ENCODE data around the gene GATA5.

GATA5 gene

DNA sequence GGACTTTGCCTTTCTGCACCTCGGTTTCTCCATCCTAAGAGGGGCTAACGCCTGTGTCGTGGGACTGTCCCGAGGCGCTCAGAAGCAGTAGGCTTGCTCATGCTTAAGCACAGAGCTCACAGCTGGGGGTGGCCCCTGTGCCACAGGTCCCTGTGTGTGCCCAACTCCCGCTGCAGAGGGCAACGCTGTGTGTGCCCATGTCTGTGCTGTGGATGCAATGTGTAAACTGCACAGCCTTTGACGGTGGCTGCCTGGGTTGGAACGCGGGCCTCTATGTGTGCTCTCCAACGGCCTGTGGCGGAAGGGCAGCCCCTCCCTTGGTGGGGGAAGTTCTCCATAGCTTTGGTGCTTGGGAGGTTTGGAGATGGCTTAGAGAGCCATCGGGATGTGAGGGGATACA is 10.7 kb upstream of the GATA5 start:
- no peak for DNase-seq

DNA sequence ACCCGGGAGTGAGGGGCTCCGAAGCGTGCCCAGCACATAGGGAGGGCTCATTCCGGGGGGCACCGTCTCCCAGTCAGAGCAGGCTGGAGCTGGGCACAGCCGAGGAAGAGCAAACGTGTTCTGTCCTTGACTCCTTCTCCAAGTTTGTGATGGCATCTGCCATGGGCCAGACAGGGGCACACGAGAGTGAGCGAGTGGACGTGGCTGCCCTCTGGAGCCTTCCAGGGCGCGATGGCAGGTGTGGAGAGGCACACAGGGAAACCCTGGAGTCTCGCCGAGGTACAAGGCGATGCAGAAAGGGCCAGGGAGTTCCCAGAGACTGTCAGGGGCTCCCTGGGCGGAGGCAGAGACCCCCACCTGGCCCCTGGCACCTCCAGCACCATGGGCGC is 9.9 kb upstream of the GATA5 start:
- DNase-seq = no peak

DNA sequence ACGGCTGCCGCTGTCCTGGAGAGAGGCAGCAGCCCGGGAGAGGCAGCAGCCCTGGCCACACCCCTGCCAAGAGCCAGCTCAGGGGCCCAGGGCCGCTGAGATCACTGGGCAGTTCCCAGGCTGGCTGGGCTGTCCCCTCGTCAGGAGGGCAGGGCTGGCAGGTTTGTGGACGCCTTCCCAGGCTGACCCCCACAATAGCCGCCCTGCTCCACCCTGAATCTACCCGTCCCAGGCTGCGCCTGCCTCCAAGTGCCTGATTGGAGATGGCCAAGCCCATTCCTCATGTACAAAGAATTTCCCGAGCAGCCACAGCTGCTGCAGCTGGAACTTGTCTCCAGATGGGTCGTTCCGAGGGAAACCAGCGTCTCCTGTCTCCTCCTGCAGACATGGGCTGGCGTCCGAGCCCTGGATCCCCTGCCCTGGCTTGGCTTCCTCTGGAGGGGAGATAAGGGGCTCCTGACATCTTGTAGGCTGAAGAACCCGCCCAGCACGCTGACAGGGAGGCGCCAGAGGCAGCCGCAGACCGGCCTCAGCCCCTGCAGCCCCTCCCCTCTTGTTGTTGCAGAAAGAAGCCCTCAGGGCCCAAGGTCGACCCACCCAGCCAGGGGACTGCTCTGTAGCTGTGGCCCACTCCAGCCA is 9.4 kb upstream of the GATA5 start:
- DNase-seq = peak; percentile 66

DNA sequence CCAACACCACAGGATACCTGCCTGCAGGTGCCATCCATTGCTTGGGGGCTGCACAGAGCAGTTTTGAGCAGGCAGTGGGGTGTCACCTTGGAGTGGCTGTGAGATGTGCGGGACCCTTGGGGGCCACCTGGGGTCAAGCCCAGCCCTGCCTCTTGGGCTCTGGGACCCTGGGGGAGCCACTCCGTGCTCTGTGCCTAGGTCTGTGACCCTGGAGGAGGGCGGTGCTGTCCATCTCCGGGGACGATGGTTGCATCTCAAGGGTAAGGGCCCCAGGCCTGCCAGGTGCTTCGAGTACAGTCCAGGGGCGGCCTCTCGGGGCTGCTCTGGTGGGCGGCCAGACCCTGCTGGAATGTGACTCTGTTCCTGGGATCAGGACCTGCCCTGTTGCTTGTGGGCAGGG is 8.7 kb upstream of the GATA5 start:
- DNase-seq = no peak

DNA sequence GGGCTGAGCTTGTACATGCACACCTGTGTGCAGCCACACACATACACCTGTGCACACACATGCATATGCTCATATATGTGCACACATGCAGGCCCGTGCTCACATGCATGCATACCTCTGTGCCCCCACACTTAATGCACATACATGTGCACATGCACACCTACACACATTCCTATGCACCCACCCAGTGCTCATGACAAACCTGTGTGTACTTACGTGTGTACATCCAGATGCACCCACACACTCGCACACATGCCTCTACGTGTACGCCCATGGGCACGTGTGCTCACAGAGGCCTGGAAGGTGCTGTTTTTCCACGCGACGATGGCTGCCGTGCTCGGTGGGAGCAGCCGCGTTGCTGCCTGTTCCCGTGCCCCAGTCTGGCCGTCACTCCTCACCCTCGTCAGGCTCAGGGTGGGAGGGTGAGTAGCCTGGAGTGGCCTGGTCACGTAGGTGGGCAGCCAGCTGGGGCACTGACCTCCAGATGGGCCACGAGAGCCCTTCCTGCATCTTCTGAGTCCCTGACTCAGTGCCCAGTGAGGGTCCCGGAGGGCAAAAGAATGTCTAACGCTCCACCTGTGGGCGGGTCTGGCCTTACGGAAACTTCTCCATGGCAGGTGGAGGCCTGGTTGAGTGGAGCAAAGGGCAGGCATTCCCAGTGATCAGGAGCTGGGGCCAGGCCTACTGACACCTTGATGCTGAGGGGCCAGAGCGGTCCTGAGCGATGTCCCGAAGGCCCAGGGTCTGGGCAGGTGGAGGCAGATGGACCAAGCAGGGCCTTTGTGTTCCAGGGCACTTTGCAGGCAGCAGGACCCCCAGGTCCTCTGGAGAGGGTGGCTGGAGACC is 8.0 kb upstream of the GATA5 start:
- no peak for DNase-seq

DNA sequence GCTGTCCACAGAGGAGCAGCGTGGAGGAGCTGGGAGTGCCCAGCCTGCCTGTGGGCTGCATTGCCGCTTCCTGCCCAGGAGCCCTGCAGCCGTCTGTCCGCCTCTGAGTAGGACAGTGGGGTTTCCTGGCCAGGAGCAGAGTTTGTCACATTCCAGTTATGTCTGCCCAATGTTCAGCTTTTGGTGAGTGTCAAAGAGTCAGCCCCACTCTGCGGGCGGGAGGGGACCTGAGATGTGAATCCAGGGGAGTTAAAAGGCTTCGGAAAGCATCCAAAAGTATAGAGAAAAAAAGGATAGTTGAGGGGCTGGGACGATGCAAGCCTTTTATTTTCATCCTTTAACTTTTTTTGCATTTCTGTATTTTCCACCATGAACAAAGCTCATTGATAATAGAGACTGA is 7.2 kb upstream of the GATA5 start:
- no peak for DNase-seq

DNA sequence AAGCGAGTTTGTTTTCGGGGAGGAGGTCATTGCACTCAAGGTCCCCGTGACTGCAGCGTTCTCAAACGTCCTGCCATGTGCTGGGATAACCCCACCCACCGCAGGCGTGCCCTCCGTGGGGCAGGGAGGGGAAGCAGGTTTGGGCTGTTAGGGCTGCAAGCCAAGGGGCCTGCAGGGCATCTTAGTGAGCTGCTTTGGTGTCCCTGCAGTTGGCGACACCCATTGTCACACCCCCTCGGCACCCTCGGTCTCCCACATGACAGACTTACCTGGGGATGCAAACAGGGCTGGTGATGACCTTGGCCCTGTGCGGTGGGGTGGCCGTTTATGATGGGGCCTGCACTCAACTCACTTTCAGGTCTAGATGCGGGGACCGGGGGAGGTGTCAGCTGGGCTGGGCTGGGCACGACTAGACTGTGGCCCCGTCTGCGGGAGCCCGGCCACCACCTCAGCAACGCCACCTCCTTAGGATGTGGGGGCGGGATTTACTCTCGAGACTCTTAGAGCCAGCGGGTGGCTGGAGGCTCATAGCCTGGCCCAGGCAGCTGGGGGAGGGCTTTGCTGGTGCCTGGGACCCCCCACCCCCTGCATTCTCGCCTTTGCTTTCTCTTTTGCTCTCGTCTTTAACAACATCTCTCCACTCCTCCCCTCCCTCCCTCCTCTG is 6.5 kb upstream of the GATA5 start:
- DNase-seq = no peak

DNA sequence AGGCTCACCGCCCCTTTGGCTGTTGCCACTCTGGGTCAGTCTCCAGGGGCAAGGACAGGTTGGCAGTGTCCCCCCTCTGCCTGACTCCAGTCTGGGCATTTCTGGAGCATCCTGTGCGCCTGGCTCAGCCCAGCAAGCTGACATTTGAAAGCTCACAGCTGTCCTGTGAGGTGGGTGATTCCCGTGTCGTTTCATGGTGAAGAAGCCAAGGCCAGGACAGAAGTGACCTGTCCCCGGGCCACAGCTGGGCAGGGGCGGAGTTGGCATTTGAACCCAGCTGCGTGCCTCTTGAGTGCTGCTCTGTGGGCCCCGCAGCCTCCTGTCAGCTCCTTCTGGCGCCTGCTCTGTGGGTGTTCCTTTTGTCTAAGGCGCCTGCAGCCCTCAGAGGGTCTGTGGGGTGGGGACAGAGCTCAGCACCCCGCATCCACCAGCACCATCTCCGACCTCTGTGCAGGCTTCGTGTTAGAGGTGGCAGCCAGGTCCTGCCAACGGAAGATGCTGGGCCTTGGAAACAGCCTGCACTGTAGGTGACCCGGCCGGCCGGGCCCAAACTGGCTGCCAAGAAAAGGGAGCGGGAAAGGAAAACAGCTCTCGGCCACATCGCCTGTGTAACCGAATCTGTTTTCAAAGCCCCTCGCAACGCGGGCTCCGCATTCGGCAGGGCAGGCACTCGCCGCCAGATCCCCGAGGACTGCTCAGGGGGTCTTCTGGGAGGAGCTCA is 5.8 kb upstream of the GATA5 start:
- DNase-seq = no peak

DNA sequence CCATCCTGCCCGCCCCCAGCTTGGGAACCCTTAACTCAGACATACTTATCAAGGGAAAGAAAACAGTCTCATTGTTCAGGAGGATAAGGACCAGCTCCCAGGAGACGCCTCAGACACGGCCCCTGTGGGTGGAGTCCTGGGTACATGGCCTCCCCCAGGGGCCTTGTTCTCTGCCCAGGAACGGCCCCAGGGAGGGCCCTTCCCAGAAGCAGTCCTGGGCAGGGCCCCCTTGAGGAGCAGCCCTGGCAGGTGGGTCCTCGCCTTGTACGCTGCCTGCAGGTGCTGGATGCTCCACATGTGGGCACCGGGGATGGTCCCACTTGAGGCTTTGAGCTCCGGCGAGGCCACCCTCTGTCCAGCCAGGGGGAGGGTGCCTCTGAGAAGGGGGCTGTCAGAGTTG is 4.5 kb upstream of the GATA5 start:
- DNase-seq = no peak

DNA sequence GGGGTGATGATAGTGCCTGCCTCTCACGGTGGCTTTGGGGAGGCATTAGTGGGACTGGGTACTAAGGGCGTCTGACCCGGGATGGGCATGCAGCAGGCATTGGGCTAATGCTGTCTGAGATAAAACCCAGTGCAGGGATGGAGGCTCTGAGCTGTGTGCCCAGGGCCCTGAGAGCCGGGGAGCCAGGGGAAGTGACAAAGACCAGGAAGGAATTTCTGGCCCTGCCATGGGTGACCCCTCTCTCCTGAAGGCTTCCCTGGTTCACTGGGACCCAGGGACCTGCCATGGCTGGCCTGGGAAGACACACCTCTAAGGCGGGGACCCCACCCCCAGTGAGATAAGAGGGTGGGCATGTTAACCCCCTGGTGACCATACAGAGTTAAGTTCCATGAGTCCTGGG is 3.9 kb upstream of the GATA5 start:
- no peak for DNase-seq

DNA sequence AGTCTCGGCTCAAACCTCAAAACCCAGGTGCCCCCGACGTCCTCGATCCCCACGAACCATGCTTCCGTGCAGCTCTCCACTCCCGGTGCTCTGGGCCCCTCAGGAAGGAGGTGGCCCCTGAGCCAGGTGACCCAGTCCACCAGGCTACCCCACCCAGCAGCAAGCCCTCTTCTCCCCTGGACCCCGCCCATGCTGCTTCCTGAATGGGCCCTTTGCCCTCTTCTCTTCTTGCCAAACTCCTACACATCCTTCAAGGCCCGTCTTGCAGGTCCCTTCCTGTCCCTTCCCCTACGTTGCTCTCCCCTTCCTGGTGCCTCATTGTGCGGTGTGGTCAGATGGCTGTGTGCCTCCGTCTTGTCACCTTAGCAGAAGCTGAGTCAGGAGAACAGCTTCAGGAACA is 3.4 kb upstream of the GATA5 start:
- no peak for DNase-seq

DNA sequence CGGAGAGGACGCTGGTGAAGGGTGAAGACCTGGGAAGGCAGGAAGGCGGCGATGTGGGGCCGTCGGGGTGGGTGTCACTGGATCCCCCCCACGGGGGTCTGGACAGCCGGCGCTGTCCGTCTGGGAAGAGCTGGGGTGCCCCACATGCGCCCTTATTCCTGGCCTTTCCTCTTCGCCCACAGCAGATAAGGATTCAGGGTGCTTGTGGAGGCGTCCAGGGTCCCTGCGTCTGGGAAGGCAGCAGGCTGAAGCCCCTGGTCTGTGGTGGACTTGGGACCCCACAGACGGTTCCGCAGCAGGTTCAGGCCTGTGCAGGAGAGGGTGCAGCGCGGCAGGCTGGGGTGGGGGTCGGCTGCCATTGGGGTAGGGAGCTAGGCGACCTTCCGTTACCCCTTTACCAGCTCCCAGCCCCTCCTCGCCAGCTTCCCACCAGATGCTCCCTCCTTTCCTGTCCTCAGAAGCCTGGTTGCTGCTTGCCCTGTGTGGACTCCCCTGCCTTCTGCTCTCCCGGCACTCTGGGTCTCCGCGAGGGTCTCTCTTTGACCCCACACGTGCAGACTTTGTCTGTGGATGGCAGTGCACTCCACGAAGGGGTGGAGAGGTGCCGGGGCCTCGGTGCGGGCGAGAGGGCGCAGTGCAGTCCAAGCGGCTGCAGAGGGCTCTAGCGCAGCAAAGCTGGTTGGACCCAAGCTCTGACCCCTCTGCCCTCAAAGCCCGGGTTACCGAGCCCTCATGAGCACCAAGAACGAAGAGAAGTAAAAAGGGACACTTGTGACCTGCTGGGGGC is 2.1 kb upstream of the GATA5 start:
- no peak for DNase-seq

DNA sequence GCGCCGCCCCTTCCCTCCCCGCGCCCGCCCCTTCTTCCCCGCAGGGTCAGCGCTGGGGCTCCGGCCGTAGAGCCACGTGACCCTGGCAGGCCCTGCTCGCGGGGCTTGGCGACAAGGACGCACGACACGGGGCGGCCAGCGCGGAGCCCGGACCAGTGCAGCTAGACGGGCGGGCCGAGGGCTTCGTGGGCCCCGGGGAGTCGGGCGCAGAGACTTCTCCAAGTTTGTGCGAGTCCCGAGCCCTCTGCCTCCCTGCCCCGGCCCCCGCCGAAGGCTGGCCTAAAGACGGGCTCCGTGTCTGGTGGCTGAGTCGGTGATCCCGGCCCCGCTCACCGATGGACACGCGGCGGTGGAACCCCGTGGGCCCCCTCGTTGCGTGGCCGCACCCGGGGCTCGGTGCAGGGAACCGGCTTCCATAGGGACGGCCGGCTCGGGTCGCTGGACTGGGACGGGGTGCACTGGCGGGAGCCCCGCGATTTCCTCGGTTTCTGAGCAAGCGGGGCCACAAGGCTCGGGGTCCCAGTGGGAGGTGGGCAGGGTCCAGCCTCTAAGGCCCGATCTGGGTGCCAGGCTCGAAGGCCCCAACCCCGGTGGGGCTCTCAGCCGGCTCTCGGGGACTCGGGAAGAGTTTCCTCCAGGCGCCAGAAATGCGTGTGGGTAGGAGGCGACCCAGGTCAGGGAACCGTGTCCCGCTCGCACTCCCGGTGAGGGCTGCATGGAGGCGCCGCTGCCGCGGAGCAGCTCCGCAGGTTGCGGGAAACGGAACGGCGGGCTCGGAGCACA is 452 bp upstream of the GATA5 start:
- DNase-seq = no peak

DNA sequence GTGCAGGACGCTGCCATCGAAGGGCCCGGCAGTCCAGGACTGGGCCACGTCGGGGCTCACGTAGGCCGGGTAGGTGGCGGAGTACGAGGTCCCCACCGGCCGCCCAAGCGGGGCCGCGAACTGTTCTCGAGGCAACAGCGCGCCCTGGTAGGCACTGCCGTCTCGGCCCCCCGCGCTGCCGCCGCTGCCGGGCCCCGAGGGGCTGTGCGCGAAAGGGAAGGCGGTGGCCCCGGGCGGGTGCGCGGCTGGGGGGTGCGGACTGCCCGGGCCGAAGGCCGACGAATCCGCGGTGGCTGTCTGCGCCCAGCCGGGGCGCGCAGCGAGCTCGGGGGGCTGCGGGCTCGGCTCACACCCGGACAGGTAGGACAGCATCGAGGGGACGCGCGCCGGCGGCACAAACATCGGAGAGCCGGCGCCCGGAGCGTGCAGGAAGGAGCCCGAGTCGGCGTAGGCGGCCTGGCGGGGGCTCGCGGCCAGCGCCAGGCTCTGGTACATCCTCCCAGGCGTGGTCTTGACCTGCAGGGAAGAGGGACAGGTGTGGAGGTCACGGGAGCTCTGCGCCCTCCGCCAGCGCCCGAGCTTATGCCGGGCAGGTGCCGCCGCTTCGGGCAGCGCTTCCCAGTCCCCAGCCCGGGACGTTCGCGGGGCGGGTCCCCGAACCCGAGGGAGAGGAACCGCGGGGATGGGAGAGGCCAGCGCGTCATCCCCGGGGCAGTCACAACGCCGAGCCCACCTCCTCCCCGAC is 596 bp downstream of the GATA5 start:
- no peak for DNase-seq

DNA sequence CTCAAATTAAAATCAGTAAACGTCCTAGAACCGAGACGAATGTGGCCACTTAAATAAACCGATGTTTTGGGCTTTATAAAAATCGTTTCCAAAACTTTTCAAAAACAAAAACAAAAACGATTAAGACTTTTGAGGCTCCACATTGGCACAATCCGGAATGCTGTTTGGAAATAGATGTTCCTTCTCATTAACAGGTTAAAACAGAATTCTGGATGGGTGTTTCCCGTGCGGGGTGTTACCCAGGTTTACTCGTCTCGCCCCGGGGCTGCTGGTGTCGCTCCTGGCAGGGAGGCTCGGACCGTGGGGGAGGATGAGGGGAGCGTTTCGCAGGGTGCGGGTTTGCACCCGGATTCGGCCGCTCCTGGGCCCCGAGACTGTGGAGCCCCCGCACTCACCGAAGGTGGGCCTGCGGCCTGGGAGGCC is 1.2 kb downstream of the GATA5 start:
- no peak for DNase-seq

DNA sequence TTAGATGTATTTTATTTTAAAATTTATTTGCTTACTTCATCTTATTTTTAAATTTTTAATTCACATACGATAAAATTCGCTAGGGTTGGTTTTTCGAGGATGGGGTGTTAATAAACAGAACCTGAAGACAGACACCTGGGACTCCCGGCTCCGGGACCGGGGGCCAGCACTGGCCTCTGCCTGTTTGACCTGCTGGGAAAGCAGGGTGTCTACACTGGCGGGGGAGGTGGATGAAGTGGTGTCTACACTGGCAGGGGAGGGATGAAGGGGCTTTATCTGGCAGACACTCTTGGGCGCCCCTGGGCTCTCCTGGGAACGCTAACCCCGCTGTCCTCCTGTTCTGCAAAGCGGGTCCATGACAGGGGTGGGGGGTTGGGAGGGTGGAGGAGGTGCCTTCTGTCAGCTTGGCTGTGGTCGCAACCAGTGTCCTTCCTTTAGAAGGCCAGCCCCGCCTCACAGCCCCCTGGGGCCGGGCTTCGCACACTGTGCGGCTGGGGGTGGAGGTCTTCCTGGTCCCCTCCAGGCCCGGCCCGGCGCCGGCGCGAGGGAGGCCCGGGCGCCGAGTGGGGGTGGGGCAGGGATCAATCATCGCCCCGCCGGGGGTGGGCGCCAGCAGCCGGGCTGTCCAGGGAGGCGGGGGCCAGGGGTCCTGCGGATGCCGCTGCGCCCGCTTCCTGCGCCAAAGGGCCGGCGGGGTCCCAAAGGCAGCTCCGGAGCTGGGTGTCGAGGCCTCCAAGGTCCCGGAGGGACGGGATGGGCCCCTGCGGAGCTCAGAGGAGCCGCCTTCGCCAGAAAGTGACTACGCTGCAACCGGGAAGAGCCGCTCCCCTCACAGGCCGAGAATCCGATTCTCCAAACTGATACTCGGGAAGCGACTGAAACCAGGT is 1.8 kb downstream of the GATA5 start:
- DNase-seq = no peak

DNA sequence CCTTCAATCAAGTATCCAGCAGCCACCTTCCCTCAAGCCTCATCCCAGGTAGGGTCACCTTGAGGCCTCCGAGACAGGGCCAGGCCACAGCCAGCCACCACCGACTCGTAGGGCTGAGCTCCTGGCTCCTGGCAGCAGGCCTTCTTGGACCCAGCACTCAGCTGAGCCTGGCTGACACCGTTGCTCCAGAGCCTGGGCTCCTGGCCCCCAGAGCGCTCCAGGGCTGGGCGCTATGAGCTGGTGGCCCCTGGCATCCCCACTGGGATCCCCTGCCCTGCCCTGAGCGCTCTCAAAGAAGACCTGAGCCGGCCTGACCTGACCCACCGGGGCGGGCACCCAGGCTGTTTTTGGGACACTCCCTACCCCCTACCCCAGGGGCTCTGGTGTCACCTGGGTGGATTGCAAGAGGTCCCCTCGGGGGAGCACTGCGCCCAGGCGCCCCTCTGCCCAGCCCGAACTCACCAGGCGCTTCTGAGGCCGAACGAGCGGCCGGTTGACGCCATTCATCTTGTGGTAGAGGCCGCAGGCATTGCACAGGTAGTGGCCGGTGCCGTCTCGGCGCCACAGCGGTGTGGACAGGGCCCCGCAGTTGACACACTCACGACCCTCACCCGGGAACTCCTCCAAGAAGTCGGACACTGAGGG is 2.7 kb downstream of the GATA5 start:
- no peak for DNase-seq

DNA sequence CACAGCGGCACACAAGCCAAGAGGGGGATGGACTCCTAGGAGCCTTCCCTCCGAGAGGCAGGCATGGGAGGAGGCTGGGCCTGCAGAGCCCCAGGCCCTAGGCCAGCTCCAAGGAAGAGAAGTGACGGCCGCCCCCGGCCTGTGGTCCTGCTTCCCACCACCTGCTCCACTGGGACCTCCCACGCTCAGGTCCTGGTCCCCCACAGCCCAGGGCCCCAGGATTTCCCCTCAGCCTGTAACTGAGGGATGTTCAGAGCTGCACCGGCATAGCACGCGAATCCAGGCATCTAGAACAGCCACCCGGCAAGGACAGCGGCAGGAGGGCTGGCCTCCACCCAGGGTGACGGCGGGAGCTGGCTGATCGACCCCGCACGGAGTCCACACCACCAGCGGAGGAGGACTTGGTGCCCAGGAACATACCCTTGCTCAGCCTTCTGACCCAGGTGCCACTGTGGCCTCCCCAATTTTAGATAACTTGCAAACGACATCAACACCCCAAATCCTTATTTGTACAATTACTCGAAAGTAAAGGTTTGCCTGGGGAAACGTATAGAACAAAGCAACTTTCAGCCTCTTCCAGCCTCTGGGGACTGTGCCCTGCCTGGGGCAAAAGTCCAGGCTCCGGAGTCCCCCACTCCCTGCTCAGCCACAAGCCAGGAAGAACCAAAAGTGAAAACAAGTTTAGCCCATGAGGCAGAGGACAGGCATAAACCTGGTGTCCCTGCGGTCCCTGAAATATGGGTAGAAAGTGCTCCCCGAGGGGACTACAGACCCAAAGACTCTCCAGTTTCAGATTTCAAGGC is 3.5 kb downstream of the GATA5 start:
- no peak for DNase-seq

DNA sequence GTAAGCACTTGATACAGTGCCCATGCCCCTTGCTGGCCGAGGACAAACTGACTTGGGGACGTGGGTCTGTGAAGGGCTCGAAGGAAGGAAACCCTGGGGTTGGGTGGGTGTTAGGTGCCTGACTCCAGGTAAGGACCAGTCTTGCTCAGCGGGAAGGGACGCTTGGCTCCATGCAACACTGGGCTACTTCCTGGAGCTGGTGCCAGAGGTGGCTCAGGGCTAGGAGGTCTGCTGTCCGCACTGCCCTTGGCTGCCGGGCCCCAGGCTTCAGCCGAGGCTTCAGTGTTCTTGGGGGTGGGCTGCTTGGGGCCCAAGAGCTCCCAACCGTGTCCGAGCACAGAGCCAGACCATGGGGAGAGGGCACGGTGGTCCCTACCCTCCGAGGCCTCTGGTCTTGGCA is 5.3 kb downstream of the GATA5 start:
- no peak for DNase-seq

Data from kidney glomerular epithelial cell (primary cell).